Stimulated activated naive CD8-positive, alpha-beta T cell treated with anti-CD3 and anti-CD28 coated beads, Interleukin-15, Interleukin-2, amounts not matched to agents 100 U/mL and 50 U/mL, for 24 hours (primary cell): ENCODE measurements around the gene P2RX1.

ENCODE experiments used
- ATAC-seq: fragments of 150-1000 bp; cut with Tn5 transposase; one replicate; pipeline ENCODE4 v1.10.0; 2021
- DNase-seq: peaks from one replicate; pipeline ENCODE4 v3.0.0; 2021

P2RX1 gene

GRCh38 chr17:3887804-3888203 is 28.5 kb downstream of the P2RX1 start:
- no peak for DNase-seq
- ATAC-seq, result no peak

DNA sequence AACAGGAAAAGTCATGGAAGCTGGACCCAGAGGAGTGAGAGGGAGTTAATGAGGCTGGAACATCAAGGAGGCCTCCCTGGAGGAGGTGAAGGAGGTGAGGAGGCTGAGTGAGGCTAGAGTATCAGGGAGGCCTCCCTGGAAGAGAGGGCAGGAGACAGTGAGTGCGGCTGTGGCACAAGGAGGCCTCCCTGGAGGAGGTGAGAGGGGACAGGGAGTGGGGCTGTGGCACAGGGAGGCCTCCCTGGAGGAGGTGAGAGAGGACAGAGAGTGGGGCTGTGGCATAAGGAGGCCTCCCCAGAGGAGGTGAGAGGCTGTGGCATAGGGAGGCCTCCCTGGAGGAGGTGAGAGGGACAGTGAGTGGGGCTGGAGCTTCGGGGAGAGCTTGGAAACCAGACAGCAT is 28.9 kb downstream of the P2RX1 start:
- DNase-seq (no peak), ATAC-seq (no peak)

GRCh38 chr17:3886776-3887175 is 29.5 kb downstream of the P2RX1 start:
- DNase-seq, result no peak
- ATAC-seq, result no peak

DNA sequence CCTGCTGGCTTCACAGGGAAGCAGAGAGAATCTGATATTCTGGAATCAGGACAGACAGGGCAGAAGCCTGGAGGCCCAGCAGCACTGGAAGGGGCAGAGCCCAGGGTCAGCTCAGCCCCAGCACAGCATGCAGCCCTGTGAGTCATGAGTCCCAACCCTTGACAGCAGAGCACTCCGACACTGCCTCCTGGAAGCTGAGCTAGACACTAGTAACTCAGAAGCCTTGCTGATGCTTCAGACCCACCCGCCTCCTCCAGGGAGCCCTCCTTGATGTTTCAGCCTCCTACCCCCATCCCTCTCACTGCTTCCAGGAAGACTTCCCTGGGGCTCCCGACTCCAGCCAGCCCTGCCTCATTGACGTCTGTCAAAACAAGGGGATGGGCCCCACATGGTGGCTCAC is 30.3 kb downstream of the P2RX1 start:
- ATAC-seq (no peak), DNase-seq (no peak)

GRCh38 chr17:3885271-3885670 is 31.0 kb downstream of the P2RX1 start:
- DNase-seq (no peak), ATAC-seq (no peak)

DNA sequence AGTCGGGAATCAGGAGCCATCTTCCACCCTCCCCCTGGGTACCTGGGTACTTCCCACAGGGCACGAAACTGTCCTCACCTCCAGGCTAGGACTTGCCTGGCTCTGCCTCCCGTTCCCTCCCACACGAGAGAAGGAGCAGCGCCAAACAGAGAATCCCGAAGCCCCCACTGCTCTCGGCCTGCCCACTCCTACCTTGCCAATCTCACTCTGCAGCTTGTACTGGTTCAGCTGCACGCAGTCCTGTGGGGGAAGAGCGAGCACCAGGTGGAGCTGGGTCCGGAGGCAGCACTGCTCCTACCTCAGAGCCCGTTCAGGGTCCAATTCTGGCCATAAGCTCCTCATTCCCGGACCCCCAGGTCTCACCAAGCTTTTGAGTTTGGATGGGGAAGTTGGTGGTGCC is 32.1 kb downstream of the P2RX1 start:
- DNase-seq (no peak), ATAC-seq (no peak)

- ATAC-seq (no peak), DNase-seq (no peak)
Measured at GRCh38 chr17:3882276-3882675, 34.0 kb downstream of the P2RX1 start.

- DNase-seq (no peak), ATAC-seq (no peak)
Measured at GRCh38 chr17:3880983-3881382, 35.3 kb downstream of the P2RX1 start.

GRCh38 chr17:3879591-3880417 is 36.5 kb downstream of the P2RX1 start:
- no peak for DNase-seq
- ATAC-seq, result no peak

GRCh38 chr17:3879186-3879585 is 37.1 kb downstream of the P2RX1 start:
- DNase-seq (no peak), ATAC-seq (no peak)

DNA sequence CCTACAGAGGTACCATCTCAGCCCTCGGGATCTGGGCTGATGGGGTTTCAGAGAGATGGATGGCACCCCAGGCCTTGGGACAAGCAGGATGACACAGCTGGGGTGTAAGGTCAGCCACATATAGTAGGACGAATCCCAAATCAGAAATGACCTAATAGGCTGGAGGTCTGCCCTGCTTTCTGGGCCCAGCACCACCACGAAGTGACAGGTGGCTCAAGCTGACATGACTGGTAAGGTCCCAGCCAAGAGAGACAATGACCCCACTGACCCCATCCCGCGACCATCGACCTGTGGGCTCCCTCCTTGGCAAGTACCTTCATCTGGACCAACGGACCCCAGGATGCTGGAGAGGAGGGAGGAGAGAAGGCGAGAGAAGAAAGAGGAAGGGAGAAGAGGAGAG is 39.0 kb downstream of the P2RX1 start:
- ATAC-seq (no peak), DNase-seq (no peak)

DNA sequence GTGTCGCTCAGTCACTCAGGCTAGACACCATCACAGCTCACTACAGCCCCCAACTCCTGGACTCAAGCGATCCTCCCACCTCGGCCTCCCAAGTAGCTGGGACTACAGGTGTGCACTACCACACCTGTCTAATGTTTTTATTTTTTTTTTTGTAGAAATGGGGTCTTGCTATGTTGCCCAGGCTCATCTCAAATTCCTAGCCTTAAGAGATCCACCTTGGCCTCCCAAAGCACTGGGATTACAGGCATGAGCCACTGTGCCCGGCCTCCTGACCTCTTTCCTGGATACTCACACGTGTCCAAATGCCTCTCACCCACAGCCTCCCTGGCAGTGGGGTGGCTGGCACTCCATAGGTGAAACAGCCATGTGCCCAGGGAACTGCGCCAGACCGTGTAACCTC is 40.9 kb downstream of the P2RX1 start:
- no peak for DNase-seq
- no peak for ATAC-seq

DNA sequence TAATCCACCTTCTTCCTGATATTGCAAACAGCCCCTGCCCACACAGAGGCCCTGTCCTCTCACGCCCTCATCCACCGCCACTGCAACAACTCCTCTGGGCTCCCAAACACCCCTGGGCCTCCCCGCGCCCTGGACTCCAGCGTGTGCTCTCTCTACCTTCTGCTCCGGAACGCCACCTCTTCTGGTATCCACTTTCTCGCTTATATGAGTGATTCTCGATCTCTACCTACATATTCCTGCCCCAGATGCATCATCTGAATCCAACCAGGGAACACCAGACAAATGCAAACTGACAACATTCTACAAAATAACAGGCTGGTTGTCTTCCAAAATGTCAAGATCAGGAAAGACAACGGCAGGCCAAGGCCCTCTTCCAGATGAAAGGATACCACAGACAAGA is 42.4 kb downstream of the P2RX1 start:
- no peak for ATAC-seq

GRCh38 chr17:3870871-3871306 is 45.4 kb downstream of the P2RX1 start:
- DNase-seq (no peak), ATAC-seq (no peak)

More for the DNA sequence above, 42.4 kb downstream of the P2RX1 start:
- DNase-seq, result no peak

- no peak for ATAC-seq
- no peak for DNase-seq
Measured at GRCh38 chr17:3867606-3868005, 48.7 kb downstream of the P2RX1 start.

- ATAC-seq (no peak), DNase-seq (no peak)
Measured at GRCh38 chr17:3867106-3867505, 49.2 kb downstream of the P2RX1 start.

DNA sequence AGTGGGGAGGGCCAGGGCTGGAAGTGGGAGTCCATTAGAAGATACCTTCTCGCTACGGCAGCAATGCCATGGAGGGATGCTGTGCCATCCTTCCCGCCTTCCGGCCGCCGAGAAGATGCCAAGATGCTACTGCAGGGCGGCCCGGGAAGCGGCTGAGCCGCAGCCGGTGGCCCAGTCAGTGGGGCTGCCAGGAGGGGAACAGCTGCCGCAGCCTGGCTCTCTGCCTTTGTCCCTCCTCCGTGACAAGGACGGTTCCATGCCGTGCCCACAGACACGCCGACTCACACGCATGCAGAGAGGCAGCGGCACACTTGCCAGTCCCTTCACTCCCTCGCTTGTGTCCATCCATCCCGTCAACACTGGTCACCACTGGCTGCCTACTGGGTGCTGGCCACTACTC is 50.0 kb downstream of the P2RX1 start:
- ATAC-seq (no peak), DNase-seq (no peak)

DNA sequence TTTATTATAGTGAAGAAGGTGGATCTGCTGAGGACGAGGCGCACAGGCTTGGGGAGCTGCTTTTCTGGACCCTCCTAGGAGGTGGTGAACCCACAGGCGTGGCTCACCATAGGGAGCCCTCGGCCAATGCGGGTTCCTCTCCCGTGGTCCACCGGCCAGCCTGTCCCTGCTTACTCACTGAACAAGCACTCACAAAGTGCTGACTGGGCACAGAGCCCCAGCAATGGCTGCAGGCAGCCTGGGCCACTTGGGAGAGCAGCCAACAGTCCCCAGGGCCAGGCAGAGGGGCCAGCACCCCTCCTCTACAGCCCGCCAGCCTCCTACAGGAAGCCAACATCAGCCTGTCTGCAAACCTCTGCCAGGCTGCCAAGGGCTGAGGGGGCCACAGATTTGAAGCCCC is 51.1 kb downstream of the P2RX1 start:
- ATAC-seq, result no peak
- DNase-seq, result no peak

- DNase-seq (no peak), ATAC-seq (no peak)
Measured at GRCh38 chr17:3864534-3864933, 51.7 kb downstream of the P2RX1 start.

- no peak for ATAC-seq
- no peak for DNase-seq
Measured at GRCh38 chr17:3861761-3862681, 54.2 kb downstream of the P2RX1 start.

DNA sequence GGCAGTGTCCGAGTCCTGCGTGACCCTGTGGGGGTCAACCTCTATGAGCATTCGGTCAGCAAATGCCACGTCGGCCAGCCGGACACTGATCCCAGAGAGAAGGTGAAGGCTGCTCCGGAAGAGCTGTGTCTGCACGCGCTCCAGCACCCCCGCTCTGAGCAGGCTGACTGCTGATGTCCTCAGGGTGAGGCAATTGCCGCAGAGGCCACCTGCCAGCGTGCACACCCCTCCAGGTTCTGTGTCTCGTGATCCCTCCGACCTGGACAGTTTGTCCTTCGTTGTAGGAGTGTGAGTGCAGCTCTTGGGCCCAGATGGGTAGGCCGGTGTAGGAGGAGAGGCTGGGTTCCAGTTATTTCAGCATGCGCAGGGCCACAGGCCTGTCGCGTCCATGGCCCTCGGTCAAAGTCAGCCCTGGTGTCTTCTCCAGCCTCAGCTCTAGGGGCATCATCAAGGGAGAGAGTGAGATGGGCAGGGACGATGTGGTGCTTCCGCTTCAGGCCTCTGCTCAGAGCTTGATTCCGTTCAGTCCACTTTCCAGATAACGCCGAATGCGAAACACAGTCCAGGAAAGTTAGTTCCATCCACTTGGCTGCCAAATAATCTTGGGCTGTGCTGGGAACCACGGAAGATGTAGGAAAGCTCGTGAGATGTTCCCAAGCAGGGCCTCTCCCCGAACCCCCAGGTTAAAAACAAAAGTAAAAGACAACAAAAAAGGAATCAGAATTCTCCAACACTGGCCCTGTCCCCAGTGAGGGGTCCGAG is 55.1 kb downstream of the P2RX1 start:
- DNase-seq, result no peak
- no peak for ATAC-seq

DNA sequence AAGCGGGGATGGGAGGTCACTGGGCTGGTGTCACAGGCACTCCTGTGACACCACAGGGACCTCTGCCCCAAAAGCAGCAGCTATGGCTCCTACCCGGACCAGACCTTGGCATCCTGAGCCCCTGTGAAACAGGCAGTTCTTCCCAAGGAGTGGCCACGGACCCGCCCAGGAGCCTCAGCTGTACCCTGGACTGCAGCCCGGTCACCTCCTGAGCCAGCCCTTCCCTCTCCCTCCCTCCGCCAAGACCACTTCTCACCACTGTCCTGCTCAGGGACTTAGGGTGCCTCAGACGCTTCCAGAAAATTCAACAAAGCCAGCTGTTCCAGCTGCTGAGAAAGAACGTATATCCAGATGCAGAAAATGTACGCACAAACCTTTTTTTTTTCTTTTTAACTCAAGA is 56.3 kb downstream of the P2RX1 start:
- no peak for ATAC-seq
- no peak for DNase-seq
